Progenitor cell of endocrine pancreas (in vitro differentiated cells): ENCODE measurements around the gene GPR162. TPM values are rescaled to one million over a fixed set of nuclear protein-coding genes. Genes with fewer than 3 reads are reported as not detected.
A peak's percentile ranks its signal among the peaks of the same experiment; 100 is the strongest.

Experiments
- DNase-seq: peaks from one replicate; pipeline ENCODE4 v3.0.0; 2021; ENCODE audit warnings: low spot score; ENCODE audit not compliant: unreplicated experiment
- H3K27ac Mint-ChIP-seq: 2 replicates; pipeline ENCODE4 v1.8.0; 2021; ENCODE audit warnings: mild to moderate bottlenecking, moderate library complexity, mixed read lengths
- H3K27me3 Mint-ChIP-seq: 2 replicates; pipeline ENCODE4 v1.8.0; 2021; ENCODE audit warnings: mixed read lengths
- H3K36me3 Mint-ChIP-seq: 2 replicates; pipeline ENCODE4 v1.8.0; 2022; ENCODE audit warnings: mixed read lengths; ENCODE audit not compliant: insufficient read depth
- H3K4me1 Mint-ChIP-seq: 2 replicates; pipeline ENCODE4 v1.8.0; 2021; ENCODE audit warnings: low read depth, mixed read lengths
- H3K4me3 Mint-ChIP-seq: 2 replicates; pipeline ENCODE4 v1.8.0; 2021; ENCODE audit warnings: low read depth, mild to moderate bottlenecking, moderate library complexity, mixed read lengths
- H3K9me3 Mint-ChIP-seq: 2 replicates; pipeline ENCODE4 v1.8.0; 2021; ENCODE audit warnings: low read depth, mixed read lengths
- total RNA-seq: library from RNA; stranded (reverse); gene quantifications from 2 replicates; pipeline ENCODE4 v1.2.1, GENCODE V29; 2021
- TF ChIP-seq, protein P1 (sequence below): fragments of 200-600 bp; sonication (generic); IDR thresholded peaks from one replicate; pipeline ENCODE4 v1.5.0; 2021; ENCODE audit warnings: antibody characterized with exemption, mild to moderate bottlenecking; ENCODE audit not compliant: unreplicated experiment

Gene GPR162
- total RNA-seq, 1 donor from 2014 or later = 5.5 TPM

DNA sequence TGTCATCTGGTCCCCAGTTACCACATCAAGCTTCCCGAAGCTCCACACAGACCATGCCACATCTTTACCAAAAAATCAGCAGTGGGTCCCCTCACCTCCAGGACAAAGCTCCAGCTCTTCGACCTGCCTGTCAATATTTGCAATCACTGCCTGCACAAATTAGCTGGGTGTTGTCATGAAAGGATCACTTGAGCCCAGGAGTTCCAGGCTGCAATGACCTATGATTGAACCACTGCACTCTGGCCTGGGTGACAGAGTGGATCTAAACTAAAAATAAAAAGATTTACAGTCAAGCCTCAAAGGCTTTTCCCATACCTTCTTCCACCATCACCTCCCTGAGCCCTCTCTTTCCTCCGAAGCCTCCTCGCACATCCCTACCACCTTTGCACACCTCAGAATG is 25.0 kb upstream of the GPR162 start:
- DNase-seq = no peak
- Mint-ChIP-seq H3K4me3 (no peak overlapping the region), H3K27ac (no peak overlapping the region), H3K9me3 (no peaks in the 10 kb centered on the region), H3K4me1 (peaks cover 29% of the 10 kb centered on the region), H3K27me3 (peaks cover 15% of the 10 kb centered on the region), H3K36me3 (no peaks in the 10 kb centered on the region)
- TF ChIP-seq, protein P1, sequence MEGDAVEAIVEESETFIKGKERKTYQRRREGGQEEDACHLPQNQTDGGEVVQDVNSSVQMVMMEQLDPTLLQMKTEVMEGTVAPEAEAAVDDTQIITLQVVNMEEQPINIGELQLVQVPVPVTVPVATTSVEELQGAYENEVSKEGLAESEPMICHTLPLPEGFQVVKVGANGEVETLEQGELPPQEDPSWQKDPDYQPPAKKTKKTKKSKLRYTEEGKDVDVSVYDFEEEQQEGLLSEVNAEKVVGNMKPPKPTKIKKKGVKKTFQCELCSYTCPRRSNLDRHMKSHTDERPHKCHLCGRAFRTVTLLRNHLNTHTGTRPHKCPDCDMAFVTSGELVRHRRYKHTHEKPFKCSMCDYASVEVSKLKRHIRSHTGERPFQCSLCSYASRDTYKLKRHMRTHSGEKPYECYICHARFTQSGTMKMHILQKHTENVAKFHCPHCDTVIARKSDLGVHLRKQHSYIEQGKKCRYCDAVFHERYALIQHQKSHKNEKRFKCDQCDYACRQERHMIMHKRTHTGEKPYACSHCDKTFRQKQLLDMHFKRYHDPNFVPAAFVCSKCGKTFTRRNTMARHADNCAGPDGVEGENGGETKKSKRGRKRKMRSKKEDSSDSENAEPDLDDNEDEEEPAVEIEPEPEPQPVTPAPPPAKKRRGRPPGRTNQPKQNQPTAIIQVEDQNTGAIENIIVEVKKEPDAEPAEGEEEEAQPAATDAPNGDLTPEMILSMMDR = no peak

DNA sequence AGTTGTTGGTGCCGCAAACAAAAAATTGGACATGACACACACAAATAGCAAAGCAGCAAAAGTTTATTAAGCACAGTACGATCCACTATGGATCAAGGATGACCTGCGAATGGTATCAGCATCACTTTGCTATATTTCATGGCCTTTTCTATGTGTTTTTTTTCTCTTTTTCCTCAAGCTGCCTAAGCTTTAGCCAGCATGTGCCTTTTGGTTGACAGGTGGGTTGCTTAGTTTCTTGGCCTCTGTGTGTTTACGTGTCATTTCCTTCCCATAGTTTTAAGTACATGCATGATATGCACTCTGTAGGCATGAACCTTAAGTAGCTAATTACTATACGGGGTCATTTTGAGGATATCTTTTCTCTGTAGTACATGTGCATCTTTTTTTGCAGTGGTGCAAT is 22.5 kb upstream of the GPR162 start:
- peaks cover 2% of the 10 kb centered on the region for H3K9me3 Mint-ChIP-seq
- no peak overlapping the region for H3K27ac Mint-ChIP-seq
- no peak for DNase-seq
- H3K4me1 Mint-ChIP-seq = peaks cover 25% of the 10 kb centered on the region
- TF ChIP-seq, protein P1 = no peak
- peaks cover 2% of the 10 kb centered on the region for H3K36me3 Mint-ChIP-seq
- H3K4me3 Mint-ChIP-seq = no peak overlapping the region
- no peaks in the 10 kb centered on the region for H3K27me3 Mint-ChIP-seq

DNA sequence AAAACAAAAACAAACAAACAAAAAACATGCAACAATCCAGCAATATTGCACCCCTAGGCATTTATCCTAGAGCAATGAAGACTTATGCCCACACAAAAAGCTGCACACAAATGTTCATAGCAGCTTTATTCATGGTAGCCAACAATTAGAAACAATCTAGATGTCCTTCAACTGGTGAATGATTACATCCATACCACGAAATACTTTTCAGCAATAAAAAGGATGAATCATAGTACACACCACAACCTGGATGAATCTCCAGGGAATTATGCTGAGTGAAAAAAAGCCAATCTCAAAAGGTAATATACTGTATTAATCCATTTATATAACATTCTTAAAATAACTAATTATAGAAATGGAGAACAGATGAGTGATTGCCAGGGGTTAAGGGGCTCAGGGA is 14.5 kb upstream of the GPR162 start:
- peaks cover 3% of the 10 kb centered on the region for H3K4me1 Mint-ChIP-seq
- no peak overlapping the region for H3K4me3 Mint-ChIP-seq
- peaks cover 2% of the 10 kb centered on the region for H3K36me3 Mint-ChIP-seq
- H3K9me3 Mint-ChIP-seq = peaks cover 4% of the 10 kb centered on the region
- TF ChIP-seq, protein P1 = no peak
- no peak overlapping the region for H3K27ac Mint-ChIP-seq
- peaks cover 17% of the 10 kb centered on the region for H3K27me3 Mint-ChIP-seq
- DNase-seq = no peak

DNA sequence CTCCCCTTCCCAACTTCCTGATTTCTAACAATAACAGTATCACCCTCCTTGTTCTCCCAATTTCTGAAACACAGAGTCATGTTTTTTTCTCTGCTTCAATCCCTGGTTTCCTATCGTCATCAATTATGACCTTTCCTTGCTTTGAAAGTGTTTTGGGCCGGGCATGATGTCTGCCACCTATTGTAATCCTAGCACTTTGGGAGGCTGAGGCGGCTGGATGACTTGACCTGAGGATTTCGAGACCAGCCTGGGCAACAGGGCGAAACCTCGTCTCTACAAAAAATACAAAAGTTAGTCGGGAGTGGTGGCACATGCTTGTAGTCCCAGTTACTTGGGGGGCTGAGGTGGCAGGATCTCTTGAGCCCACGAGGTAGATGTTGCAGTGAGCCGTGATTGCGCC is 12.6 kb upstream of the GPR162 start:
- peaks cover 1% of the 10 kb centered on the region for H3K36me3 Mint-ChIP-seq
- H3K4me1 Mint-ChIP-seq = peaks cover 3% of the 10 kb centered on the region
- H3K4me3 Mint-ChIP-seq = no peak overlapping the region
- TF ChIP-seq, protein P1 = no peak
- peaks cover 26% of the 10 kb centered on the region for H3K27me3 Mint-ChIP-seq
- H3K27ac Mint-ChIP-seq = no peak overlapping the region
- peaks cover 2% of the 10 kb centered on the region for H3K9me3 Mint-ChIP-seq
- DNase-seq = no peak

DNA sequence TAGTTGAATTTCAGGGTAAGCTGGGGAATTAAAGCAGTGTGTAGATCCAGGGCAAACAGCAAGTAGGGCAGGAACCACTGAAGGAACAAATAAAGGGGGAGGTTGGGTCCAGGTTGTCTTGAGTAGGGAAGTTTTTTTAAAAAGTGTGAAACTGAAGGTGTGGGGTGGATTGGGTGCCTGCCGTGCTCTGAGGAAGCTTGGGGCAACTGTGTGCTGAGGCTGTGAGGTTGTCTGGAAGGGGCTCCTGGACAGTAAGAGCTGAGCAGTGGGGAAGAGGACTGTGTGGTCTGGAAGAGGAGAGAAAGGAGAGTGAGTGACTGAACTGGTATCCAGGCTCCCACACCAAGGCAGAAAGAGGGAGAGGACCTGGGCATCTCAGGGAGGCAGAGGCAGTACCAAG is 10.9 kb upstream of the GPR162 start:
- Mint-ChIP-seq H3K36me3 (no peaks in the 10 kb centered on the region), H3K4me1 (peaks cover 3% of the 10 kb centered on the region), H3K9me3 (no peaks in the 10 kb centered on the region), H3K27me3 (peaks cover 41% of the 10 kb centered on the region), H3K27ac (peak overlapping the region; percentile 10), H3K4me3 (no peak overlapping the region)
- TF ChIP-seq, protein P1 = no peak
- DNase-seq = no peak
